Measurements from ENCODE around the gene DHX35. TPM values are rescaled to one million over a fixed set of nuclear protein-coding genes. Genes with fewer than 3 reads are reported as not detected.

Gene DHX35
- total RNA-seq, 6 experiments from 2014 or later: 3.2 to 7.5 (median 4.8) TPM

GRCh38 chr20:39019805-39020325 lies 57.7 kb downstream of the DHX35 start:
- no peaks in the 10 kb centered on the region for H3K9me3 ChIP-seq
- intact Hi-C loops (cut with DNase I): no loop called here
- ATAC-seq (no peak), DNase-seq (no peak)
- no peaks in the 10 kb centered on the region for H3K27me3 ChIP-seq
- H3K36me3 ChIP-seq: peaks cover 0 to 40% (median 16%) of the 10 kb centered on the region in 4 donors
- H3K4me3 ChIP-seq: no peak overlapping the region
- TF ChIP-seq POLR2A (IDR thresholded peaks at IDR 0.05): no peak
- TF ChIP-seq, protein P1, sequence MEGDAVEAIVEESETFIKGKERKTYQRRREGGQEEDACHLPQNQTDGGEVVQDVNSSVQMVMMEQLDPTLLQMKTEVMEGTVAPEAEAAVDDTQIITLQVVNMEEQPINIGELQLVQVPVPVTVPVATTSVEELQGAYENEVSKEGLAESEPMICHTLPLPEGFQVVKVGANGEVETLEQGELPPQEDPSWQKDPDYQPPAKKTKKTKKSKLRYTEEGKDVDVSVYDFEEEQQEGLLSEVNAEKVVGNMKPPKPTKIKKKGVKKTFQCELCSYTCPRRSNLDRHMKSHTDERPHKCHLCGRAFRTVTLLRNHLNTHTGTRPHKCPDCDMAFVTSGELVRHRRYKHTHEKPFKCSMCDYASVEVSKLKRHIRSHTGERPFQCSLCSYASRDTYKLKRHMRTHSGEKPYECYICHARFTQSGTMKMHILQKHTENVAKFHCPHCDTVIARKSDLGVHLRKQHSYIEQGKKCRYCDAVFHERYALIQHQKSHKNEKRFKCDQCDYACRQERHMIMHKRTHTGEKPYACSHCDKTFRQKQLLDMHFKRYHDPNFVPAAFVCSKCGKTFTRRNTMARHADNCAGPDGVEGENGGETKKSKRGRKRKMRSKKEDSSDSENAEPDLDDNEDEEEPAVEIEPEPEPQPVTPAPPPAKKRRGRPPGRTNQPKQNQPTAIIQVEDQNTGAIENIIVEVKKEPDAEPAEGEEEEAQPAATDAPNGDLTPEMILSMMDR (IDR thresholded peaks at IDR 0.05): no peak
- H3K27ac ChIP-seq: no peak overlapping the region
- H3K4me1 ChIP-seq: no peaks in the 10 kb centered on the region

DNA sequence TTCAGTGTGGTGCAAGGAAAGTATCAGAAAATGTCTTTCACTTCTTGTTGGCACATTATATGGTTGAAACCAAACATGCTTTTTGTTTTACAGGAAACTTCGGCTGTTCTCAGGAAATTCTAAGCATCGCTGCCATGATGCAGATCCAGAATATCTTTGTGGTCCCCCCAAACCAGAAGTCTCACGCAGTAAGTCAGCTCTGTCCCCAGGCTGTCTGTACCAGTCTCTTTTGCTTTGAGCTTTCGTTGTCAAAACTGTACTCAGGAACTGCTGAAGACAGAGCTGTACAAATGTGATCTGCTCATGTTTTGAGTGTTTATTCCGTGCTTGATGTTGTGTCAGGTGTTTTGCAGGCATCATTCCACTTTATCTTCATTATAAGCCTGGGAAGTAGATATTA lies 59.6 kb downstream of the DHX35 start:
- 95% methylated on average over 5 of the region's 5 CpGs for WGBS (ENCODE audit: insufficient coverage, low coverage, low lambda C conversion rate, missing lambda C conversion rate)
- peaks cover 0 to 42% (median 23%) of the 10 kb centered on the region in 4 donors for H3K36me3 ChIP-seq
- no peak overlapping the region for H3K4me3 ChIP-seq
- no peaks in the 10 kb centered on the region for H3K27me3 ChIP-seq
- intact Hi-C loops (cut with DNase I): no loop called here
- ATAC-seq: no peak
- no peak overlapping the region for H3K27ac ChIP-seq
- no peaks in the 10 kb centered on the region for H3K4me1 ChIP-seq
- no peaks in the 10 kb centered on the region for H3K9me3 ChIP-seq
- no peak for TF ChIP-seq POLR2A (IDR thresholded peaks at IDR 0.05)
- TF ChIP-seq, protein P1 (IDR thresholded peaks at IDR 0.05): no peak
- no peak for DNase-seq

- 91% methylated on average over 6 of the region's 9 CpGs for WGBS (ENCODE audit: insufficient coverage, low coverage, low lambda C conversion rate, missing lambda C conversion rate)
- intact Hi-C loops (cut with DNase I): no loop called here
- H3K4me3 ChIP-seq: no peak overlapping the region
- H3K27me3 ChIP-seq: no peaks in the 10 kb centered on the region
- H3K4me1 ChIP-seq: no peaks in the 10 kb centered on the region
- ATAC-seq (no peak), DNase-seq (no peak)
- H3K36me3 ChIP-seq: peaks cover 0 to 45% (median 22%) of the 10 kb centered on the region in 4 donors
- TF ChIP-seq, protein P1 (IDR thresholded peaks at IDR 0.05): no peak
- no peak for TF ChIP-seq POLR2A (IDR thresholded peaks at IDR 0.05)
- H3K9me3 ChIP-seq: no peaks in the 10 kb centered on the region
- H3K27ac ChIP-seq: no peak overlapping the region
Observed at GRCh38 chr20:39025883-39026282, 63.7 kb downstream of the DHX35 start.

DNA sequence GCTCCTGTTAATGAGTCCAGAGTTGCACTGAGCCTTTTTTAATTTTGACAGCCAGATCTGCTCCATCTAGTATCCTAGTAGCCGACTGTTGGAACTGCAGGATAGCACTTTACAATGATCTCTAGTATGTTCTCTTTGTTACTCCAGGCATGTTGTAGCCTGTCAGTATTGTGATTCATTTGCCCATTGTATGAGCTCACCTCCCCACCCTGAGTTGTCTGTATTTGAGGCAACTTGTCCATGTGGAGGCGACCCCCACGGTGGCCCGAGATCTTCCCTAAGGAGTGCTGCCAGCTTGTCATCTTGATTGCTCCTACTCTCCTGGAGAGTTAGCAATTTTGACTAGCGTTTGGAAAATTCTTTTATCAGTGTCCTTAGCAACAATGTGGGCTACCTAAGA lies 67.2 kb downstream of the DHX35 start:
- 93% methylated on average over 2 of the region's 5 CpGs for WGBS (ENCODE audit: insufficient coverage, low coverage, low lambda C conversion rate, missing lambda C conversion rate)
- Histone ChIP-seq H3K4me1 (no peaks in the 10 kb centered on the region), H3K4me3 (no peak overlapping the region), H3K36me3 (peaks cover 0 to 25% (median 12%) of the 10 kb centered on the region in 4 donors), H3K27ac (no peak overlapping the region), H3K9me3 (no peaks in the 10 kb centered on the region), H3K27me3 (no peaks in the 10 kb centered on the region)
- intact Hi-C loops (cut with DNase I): no loop called here
- TF ChIP-seq, protein P1 (IDR thresholded peaks at IDR 0.05): no peak
- no peak for TF ChIP-seq POLR2A (IDR thresholded peaks at IDR 0.05)
- DNase-seq: no peak
- no peak for ATAC-seq

DNA sequence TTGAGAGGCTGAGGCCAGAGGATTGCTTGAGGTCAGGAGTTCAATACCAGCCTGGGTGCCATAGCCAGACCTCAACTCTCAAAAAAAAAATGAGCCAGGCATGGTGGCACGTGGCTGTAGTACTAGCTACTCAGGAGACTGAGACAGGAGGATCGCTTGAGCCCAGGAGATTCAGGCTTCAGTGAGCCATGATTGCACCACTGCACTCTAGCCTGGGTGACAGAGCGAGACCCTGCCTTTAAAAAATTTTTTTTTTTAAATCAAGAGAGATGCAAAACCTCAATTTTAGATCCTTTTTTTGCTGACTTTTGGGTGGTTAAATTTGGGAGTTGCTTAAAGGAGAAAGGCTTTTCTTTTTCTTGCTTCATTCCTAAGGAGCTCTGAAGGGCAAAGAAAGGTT lies 70.9 kb downstream of the DHX35 start:
- Histone ChIP-seq H3K36me3 (peaks cover 0 to 38% (median 7%) of the 10 kb centered on the region in 4 donors), H3K9me3 (no peaks in the 10 kb centered on the region), H3K4me3 (no peak overlapping the region), H3K27ac (no peak overlapping the region), H3K27me3 (no peaks in the 10 kb centered on the region), H3K4me1 (no peaks in the 10 kb centered on the region)
- ATAC-seq (no peak), DNase-seq (no peak)
- TF ChIP-seq, protein P1 (IDR thresholded peaks at IDR 0.05): no peak
- no peak for TF ChIP-seq POLR2A (IDR thresholded peaks at IDR 0.05)
- WGBS (ENCODE audit: insufficient coverage, low coverage, low lambda C conversion rate, missing lambda C conversion rate): 87% methylated on average over 3 of the region's 3 CpGs
- intact Hi-C loops (cut with DNase I): no loop called here
